ENCODE data around the gene CCNQ. TPM values are rescaled to one million over a fixed set of nuclear protein-coding genes. Genes with fewer than 3 reads are reported as not detected.

CCNQ gene
- total RNA-seq, 3 donors from 2014 or later, result 23.9 to 42.6 (median 39.7) TPM

GRCh38 chrX:153628129-153628528, 29.2 kb upstream of the CCNQ start:
- intact Hi-C loops (cut with DNase I; ENCODE audit: low total_unique reads), result no loop called here
- H3K9me3 ChIP-seq, result peaks cover 4 to 14% of the 10 kb centered on the region in 2 donors
- no peaks in the 10 kb centered on the region for H3K4me1 ChIP-seq
- H3K27ac ChIP-seq, result peak overlapping the region in 1 of 2 donors; percentile 38
- no peaks in the 10 kb centered on the region for H3K36me3 ChIP-seq
- no peak for DNase-seq (ENCODE audit: low spot score in 2 of 2)
- no peak overlapping the region for H3K4me3 ChIP-seq
- no peak for TF ChIP-seq POLR2AphosphoS5 (IDR thresholded peaks at IDR 0.05)
- no peak for TF ChIP-seq POLR2A (IDR thresholded peaks at IDR 0.05)
- TF ChIP-seq CTCF (IDR thresholded peaks at IDR 0.05), result no peak
- H3K27me3 ChIP-seq, result peaks cover 0 to 68% of the 10 kb centered on the region in 2 donors

GRCh38 chrX:153627675-153628111, 28.8 kb upstream of the CCNQ start:
- Histone ChIP-seq H3K4me1 (no peaks in the 10 kb centered on the region), H3K27ac (peak overlapping the region in 1 of 2 donors; percentile 38), H3K9me3 (peaks cover 4 to 14% of the 10 kb centered on the region in 2 donors), H3K36me3 (no peaks in the 10 kb centered on the region), H3K27me3 (peaks cover 0 to 68% of the 10 kb centered on the region in 2 donors), H3K4me3 (no peak overlapping the region)
- DNase-seq (ENCODE audit: low spot score in 2 of 2), result peak in 1 of 2 donors; percentile 59
- TF ChIP-seq POLR2AphosphoS5 (IDR thresholded peaks at IDR 0.05) (no peak), POLR2A (IDR thresholded peaks at IDR 0.05) (no peak), CTCF (IDR thresholded peaks at IDR 0.05) (no peak)
- intact Hi-C loops (cut with DNase I; ENCODE audit: low total_unique reads), result no loop called here

- intact Hi-C loops (cut with DNase I; ENCODE audit: low total_unique reads), result no loop called here
- Histone ChIP-seq H3K9me3 (peaks cover 1 to 11% of the 10 kb centered on the region in 2 donors), H3K36me3 (no peaks in the 10 kb centered on the region), H3K27ac (peak overlapping the region in 1 of 2 donors; percentile 38), H3K4me3 (no peak overlapping the region), H3K27me3 (peaks cover 0 to 68% of the 10 kb centered on the region in 2 donors), H3K4me1 (no peaks in the 10 kb centered on the region)
- no peak for DNase-seq (ENCODE audit: low spot score in 2 of 2)
- no peak for TF ChIP-seq POLR2A (IDR thresholded peaks at IDR 0.05)
- TF ChIP-seq POLR2AphosphoS5 (IDR thresholded peaks at IDR 0.05), result no peak
- no peak for TF ChIP-seq CTCF (IDR thresholded peaks at IDR 0.05)
These were observed 28.1 kb upstream of the CCNQ start for GRCh38 chrX:153626863-153627674.

- H3K36me3 ChIP-seq, result no peaks in the 10 kb centered on the region
- no peak for DNase-seq (ENCODE audit: low spot score in 2 of 2)
- no peak overlapping the region for H3K27ac ChIP-seq
- intact Hi-C loops (cut with DNase I; ENCODE audit: low total_unique reads), result no loop called here
- no peaks in the 10 kb centered on the region for H3K4me1 ChIP-seq
- H3K27me3 ChIP-seq, result peaks cover 0 to 73% of the 10 kb centered on the region in 2 donors
- H3K9me3 ChIP-seq, result peaks cover 0 to 2% of the 10 kb centered on the region in 2 donors
- no peak overlapping the region for H3K4me3 ChIP-seq
- TF ChIP-seq CTCF (IDR thresholded peaks at IDR 0.05) (no peak), POLR2A (IDR thresholded peaks at IDR 0.05) (no peak), POLR2AphosphoS5 (IDR thresholded peaks at IDR 0.05) (no peak)
These were observed 27.2 kb upstream of the CCNQ start for GRCh38 chrX:153626025-153626633.
